Trophoblast cell (in vitro differentiated cells and primary cell): ENCODE measurements around the gene ADCK2.
A peak's percentile ranks its signal among the peaks of the same experiment; 100 is the strongest.

ENCODE experiments used
- DNase-seq, 2 donors: peaks; one replicate each; pipeline ENCODE4 v3.0.0-alpha.2; 2016
- H2AFZ ChIP-seq: 2 replicates; pipeline ENCODE4 v1.6.1; 2013; ENCODE audit warnings: low read length, moderate library complexity, mild to moderate bottlenecking; ENCODE audit not compliant: insufficient read depth, poor library complexity
- H2AK5ac ChIP-seq: 2 replicates; pipeline ENCODE4 v1.6.1; 2013; ENCODE audit warnings: mild to moderate bottlenecking, low read length
- H2BK120ac ChIP-seq: 2 replicates; pipeline ENCODE4 v1.6.1; 2013; ENCODE audit warnings: low read length, mild to moderate bottlenecking, moderate library complexity; ENCODE audit not compliant: insufficient read depth, poor library complexity
- H2BK12ac ChIP-seq: 2 replicates; pipeline ENCODE4 v1.6.1; 2013; ENCODE audit warnings: mild to moderate bottlenecking, low read length, moderate library complexity
- H2BK5ac ChIP-seq: 2 replicates; pipeline ENCODE4 v1.6.1; 2013; ENCODE audit warnings: low read length, low read depth, moderate library complexity, mild to moderate bottlenecking; ENCODE audit not compliant: poor library complexity
- H3K14ac ChIP-seq: 2 replicates; pipeline ENCODE4 v1.6.1; 2013; ENCODE audit warnings: mild to moderate bottlenecking, low read length
- H3K18ac ChIP-seq: 2 replicates; pipeline ENCODE4 v1.6.1; 2013; ENCODE audit warnings: mild to moderate bottlenecking, low read length
- H3K23ac ChIP-seq: 2 replicates; pipeline ENCODE4 v1.6.1; 2013; ENCODE audit warnings: low read length
- H3K27ac ChIP-seq: 2 replicates; pipeline ENCODE4 v1.5.1; 2013; ENCODE audit warnings: low read depth, mild to moderate bottlenecking, inconsistent platforms, low read length, moderate library complexity
- H3K27me3 ChIP-seq: 2 replicates; pipeline ENCODE4 v1.6.1; 2013; ENCODE audit warnings: inconsistent platforms, mild to moderate bottlenecking, low read length, moderate library complexity; ENCODE audit not compliant: insufficient read depth
- H3K36me3 ChIP-seq, 2 experiments: 1 replicate in 1 of 2; 2 replicates in 1 of 2; pipeline ENCODE4 v1.6.1; 2013; ENCODE audit warnings: low read length in 2 of 2, mild to moderate bottlenecking in 2 of 2, moderate library complexity in 1 of 2; ENCODE audit not compliant: insufficient read depth in 2 of 2, control insufficient read depth in 1 of 2
- H3K4ac ChIP-seq: 2 replicates; pipeline ENCODE4 v1.6.1; 2013; ENCODE audit warnings: low read depth, mild to moderate bottlenecking, low read length, moderate library complexity
- H3K4me1 ChIP-seq, 2 experiments: 1 replicate in 1 of 2; 2 replicates in 1 of 2; pipeline ENCODE4 v1.6.1; 2013; ENCODE audit warnings: low read length in 2 of 2, mild to moderate bottlenecking in 2 of 2, moderate library complexity in 1 of 2; ENCODE audit not compliant: insufficient read depth in 2 of 2, control insufficient read depth in 1 of 2
- H3K4me2 ChIP-seq: 2 replicates; pipeline ENCODE4 v1.6.1; 2013; ENCODE audit warnings: inconsistent platforms, mild to moderate bottlenecking, low read length, moderate library complexity
- H3K4me3 ChIP-seq: 2 replicates; pipeline ENCODE4 v1.5.1; 2013; ENCODE audit warnings: mild to moderate bottlenecking, low read depth, low read length, inconsistent platforms
- H3K79me1 ChIP-seq: one replicate; pipeline ENCODE4 v1.6.1; 2013; ENCODE audit warnings: low read length
- H3K79me2 ChIP-seq: 2 replicates; pipeline ENCODE4 v1.6.1; 2013; ENCODE audit warnings: low read length, mild to moderate bottlenecking; ENCODE audit not compliant: control insufficient read depth, insufficient read depth, poor library complexity
- H3K9ac ChIP-seq: 2 replicates; pipeline ENCODE4 v1.6.1; 2013; ENCODE audit warnings: mild to moderate bottlenecking, low read length
- H3K9me3 ChIP-seq: 2 replicates; pipeline ENCODE4 v1.6.1; 2013; ENCODE audit warnings: low read depth, mild to moderate bottlenecking, control low read depth, inconsistent platforms, low read length; ENCODE audit not compliant: insufficient read depth
- H4K12ac ChIP-seq: 2 replicates; pipeline ENCODE4 v1.6.1; 2013; ENCODE audit warnings: low read depth, mild to moderate bottlenecking, low read length, moderate library complexity
- H4K8ac ChIP-seq: 2 replicates; pipeline ENCODE4 v1.6.1; 2013; ENCODE audit warnings: low read depth, mild to moderate bottlenecking, low read length, moderate library complexity
- H4K91ac ChIP-seq: one replicate; pipeline ENCODE4 v1.6.1; 2013; ENCODE audit warnings: low read depth, mild to moderate bottlenecking, low read length, moderate library complexity
- WGBS: extraction: QIAGEN DNeasy Blood & Tissue Kit; methylation state at CpG from one replicate; pipeline ENCODE4 v1.1.7; 2013; ENCODE audit warnings: missing lambda C conversion rate; ENCODE audit not compliant: insufficient read length, insufficient coverage; ENCODE audit errors: extremely low coverage; 5-methylcytosine and 5-hydroxymethylcytosine counted together

Gene ADCK2

GRCh38 chr7:140723574-140723973, 50.8 kb downstream of the ADCK2 start:
- H2AK5ac ChIP-seq = no peak overlapping the region
- no peak overlapping the region for H3K4ac ChIP-seq
- no peak overlapping the region for H4K8ac ChIP-seq
- no peaks in the 10 kb centered on the region for H3K79me2 ChIP-seq
- WGBS = no CpG with 5 or more reads among the region's 3 CpGs
- no peak overlapping the region for H4K91ac ChIP-seq
- no peak overlapping the region for H2AFZ ChIP-seq
- H2BK5ac ChIP-seq = no peak overlapping the region
- H3K23ac ChIP-seq = no peak overlapping the region
- H3K79me1 ChIP-seq = no peaks in the 10 kb centered on the region
- H3K4me1 ChIP-seq = no peaks in the 10 kb centered on the region
- H3K9me3 ChIP-seq = peaks cover 1% of the 10 kb centered on the region
- H3K27me3 ChIP-seq = no peaks in the 10 kb centered on the region
- H4K12ac ChIP-seq = no peak overlapping the region
- no peak overlapping the region for H3K4me2 ChIP-seq
- H3K4me3 ChIP-seq = no peak overlapping the region
- no peak overlapping the region for H3K9ac ChIP-seq
- no peak for DNase-seq
- H2BK120ac ChIP-seq = no peak overlapping the region
- no peak overlapping the region for H3K18ac ChIP-seq
- no peak overlapping the region for H3K27ac ChIP-seq
- H2BK12ac ChIP-seq = no peak overlapping the region
- peaks cover 2% of the 10 kb centered on the region in 2 experiments for H3K36me3 ChIP-seq
- no peak overlapping the region for H3K14ac ChIP-seq

DNA sequence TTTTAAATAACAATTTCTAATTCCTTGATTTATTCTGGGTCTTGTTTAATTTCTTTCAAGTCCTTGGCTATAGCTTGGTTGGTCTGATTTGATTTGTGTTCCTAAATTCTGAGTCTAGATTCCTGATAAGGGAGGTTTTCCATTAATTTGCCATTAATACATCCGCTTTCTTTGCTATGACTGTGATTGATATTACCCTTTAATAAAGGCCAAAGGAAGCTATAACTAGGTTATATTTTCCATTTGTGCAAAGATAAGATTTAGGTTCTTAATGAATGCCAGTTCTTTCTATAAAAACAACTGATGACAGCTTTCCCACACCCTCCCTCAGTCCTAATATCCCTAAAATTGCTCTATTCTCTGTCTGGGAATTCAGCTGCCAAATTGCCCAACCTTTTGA, 52.0 kb downstream of the ADCK2 start:
- Histone ChIP-seq H3K4me3 (no peak overlapping the region), H2AFZ (no peak overlapping the region), H2BK12ac (no peak overlapping the region), H3K9me3 (peaks cover 1% of the 10 kb centered on the region), H3K36me3 (peaks cover 2% of the 10 kb centered on the region in 2 experiments), H3K23ac (no peak overlapping the region), H3K4ac (no peak overlapping the region), H3K14ac (no peak overlapping the region), H2AK5ac (no peak overlapping the region), H3K4me1 (no peaks in the 10 kb centered on the region), H3K4me2 (no peak overlapping the region), H4K8ac (no peak overlapping the region), H2BK5ac (no peak overlapping the region), H3K79me2 (no peaks in the 10 kb centered on the region), H4K91ac (no peak overlapping the region), H2BK120ac (no peak overlapping the region), H3K27ac (no peak overlapping the region), H3K9ac (no peak overlapping the region), H3K79me1 (no peaks in the 10 kb centered on the region), H4K12ac (no peak overlapping the region), H3K18ac (no peak overlapping the region), H3K27me3 (no peaks in the 10 kb centered on the region)
- no CpG with 5 or more reads among the region's 1 CpG for WGBS
- no peak for DNase-seq

DNA sequence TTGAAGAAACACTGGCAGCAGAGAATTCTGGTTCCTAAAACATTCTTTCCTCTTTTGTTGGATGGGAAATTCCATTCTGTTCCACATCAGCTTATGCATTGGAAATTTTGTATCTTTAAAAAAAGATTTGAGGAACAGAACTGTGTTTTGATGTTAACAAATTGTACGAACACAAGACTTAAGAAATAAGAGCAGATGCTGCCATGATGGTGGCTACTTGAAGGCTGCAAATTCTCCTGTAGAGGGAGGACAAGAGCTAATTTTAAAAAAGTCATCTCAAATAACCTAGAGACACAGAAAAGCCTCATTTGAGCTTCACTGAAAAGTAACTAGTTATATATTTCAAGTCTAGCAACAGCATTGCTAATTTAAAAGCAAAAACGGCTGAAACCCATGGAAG, 53.5 kb downstream of the ADCK2 start:
- H3K27ac ChIP-seq = no peak overlapping the region
- H3K18ac ChIP-seq = no peak overlapping the region
- no peaks in the 10 kb centered on the region for H3K27me3 ChIP-seq
- peaks cover 1% of the 10 kb centered on the region for H3K9me3 ChIP-seq
- no peak overlapping the region for H2BK12ac ChIP-seq
- WGBS = no CpG with 5 or more reads among the region's 2 CpGs
- H3K4me3 ChIP-seq = no peak overlapping the region
- no peak overlapping the region for H4K91ac ChIP-seq
- H2BK120ac ChIP-seq = no peak overlapping the region
- no peaks in the 10 kb centered on the region for H3K79me2 ChIP-seq
- no peak overlapping the region for H3K14ac ChIP-seq
- peaks cover 2 to 5% of the 10 kb centered on the region in 2 experiments for H3K36me3 ChIP-seq
- no peak overlapping the region for H3K4me2 ChIP-seq
- no peaks in the 10 kb centered on the region for H3K4me1 ChIP-seq
- no peak overlapping the region for H2BK5ac ChIP-seq
- no peak overlapping the region for H4K8ac ChIP-seq
- no peak overlapping the region for H2AFZ ChIP-seq
- H4K12ac ChIP-seq = no peak overlapping the region
- H3K9ac ChIP-seq = no peak overlapping the region
- H3K23ac ChIP-seq = no peak overlapping the region
- no peak overlapping the region for H3K4ac ChIP-seq
- no peaks in the 10 kb centered on the region for H3K79me1 ChIP-seq
- DNase-seq = peak in 1 of 2 donors; percentile 62
- no peak overlapping the region for H2AK5ac ChIP-seq

GRCh38 chr7:140732416-140732815, 59.7 kb downstream of the ADCK2 start:
- no peak overlapping the region for H4K8ac ChIP-seq

More at GRCh38 chr7:140732416-140732815, 59.7 kb downstream of the ADCK2 start:
- H3K4ac ChIP-seq = no peak overlapping the region
- peaks cover 0 to 8% of the 10 kb centered on the region in 2 experiments for H3K36me3 ChIP-seq
- no peak for DNase-seq
- no peak overlapping the region for H2AK5ac ChIP-seq
- no peaks in the 10 kb centered on the region for H3K27me3 ChIP-seq
- H2BK5ac ChIP-seq = no peak overlapping the region
- no peaks in the 10 kb centered on the region for H3K79me2 ChIP-seq
- no peak overlapping the region for H3K23ac ChIP-seq
- H3K4me1 ChIP-seq = no peaks in the 10 kb centered on the region
- H3K4me3 ChIP-seq = no peak overlapping the region
- no peak overlapping the region for H4K12ac ChIP-seq
- no CpG with 5 or more reads among the region's 2 CpGs for WGBS
- no peaks in the 10 kb centered on the region for H3K9me3 ChIP-seq
- no peak overlapping the region for H3K9ac ChIP-seq
- H3K4me2 ChIP-seq = no peak overlapping the region
- H3K14ac ChIP-seq = no peak overlapping the region
- no peak overlapping the region for H2BK120ac ChIP-seq
- no peak overlapping the region for H2BK12ac ChIP-seq
- no peak overlapping the region for H3K18ac ChIP-seq
- H3K79me1 ChIP-seq = no peaks in the 10 kb centered on the region
- H2AFZ ChIP-seq = no peak overlapping the region
- no peak overlapping the region for H4K91ac ChIP-seq
- H3K27ac ChIP-seq = no peak overlapping the region
